B cell (primary cell): ENCODE results near the gene PRDX2. TPM values are rescaled to one million over a fixed set of nuclear protein-coding genes. Genes with fewer than 3 reads are reported as not detected.

Source experiments
- ATAC-seq: fragments of 200-7000 bp; cut with Tn5 transposase; one replicate; pipeline ENCODE4 v1.10.0; 2021; ENCODE audit warnings: low read depth, mild to moderate bottlenecking, moderate number of reproducible peaks, moderate library complexity
- CTCF ChIA-PET: fragments of 350-600 bp; sonication (Branson Sonifier 250); formaldehyde crosslinking; loops from one replicate; lab custom pipeline; 2021; ENCODE audit warnings: antibody characterized with exemption, inconsistent platforms; lab: Charles Lee
- POLR2A ChIA-PET: fragments of 350-600 bp; sonication (Branson Sonifier 250); formaldehyde crosslinking; loops from one replicate; lab custom pipeline; 2021; ENCODE audit warnings: antibody characterized with exemption; lab: Charles Lee
- DNase-seq: peaks from one replicate; pipeline ENCODE4 v3.0.0; 2013
- H2AFZ ChIP-seq: 2 replicates; pipeline ENCODE4 v1.6.1; 2012; ENCODE audit warnings: mild to moderate bottlenecking, low read depth, low read length; ENCODE audit not compliant: insufficient read depth, poor library complexity, severe bottlenecking
- H3K27ac ChIP-seq, 2 donors: 1 replicate in 1 of 2; 2 replicates in 1 of 2; pipeline ENCODE4 v1.5.1; 2012 to 2013; ENCODE audit warnings: low read length in 2 of 2, mild to moderate bottlenecking in 2 of 2, moderate library complexity in 1 of 2
- H3K27me3 ChIP-seq, 4 experiments: fragments of 200-600 bp in 1 of 4; sonication (generic) in 1 of 4; replicated peaks in 1 of 4; 1 replicate in 2 of 4; 2 replicates in 2 of 4; pipeline versions ENCODE4 v1.6.1 to v1.7.0; 2013 to 2016; ENCODE audit warnings: low read length in 3 of 4, mild to moderate bottlenecking in 2 of 4, mixed read lengths in 1 of 4, moderate library complexity in 1 of 4; ENCODE audit not compliant: insufficient read depth in 4 of 4, control insufficient read depth in 3 of 4; ENCODE audit errors: control extremely low read depth in 1 of 4
- H3K36me3 ChIP-seq, 2 experiments: replicated peaks in 1 of 2; 1 replicate in 1 of 2; 2 replicates in 1 of 2; pipeline versions ENCODE4 v1.6.1 to v1.7.1; 2013; ENCODE audit warnings: low read length in 1 of 2; ENCODE audit not compliant: insufficient read depth in 2 of 2, control insufficient read depth in 1 of 2; ENCODE audit errors: control extremely low read depth in 1 of 2, extremely low read depth in 1 of 2
- H3K4me1 ChIP-seq, 2 donors: fragments of 200-600 bp in 1 of 2; sonication (generic) in 1 of 2; 1 replicate in 1 of 2; 2 replicates in 1 of 2; pipeline versions ENCODE4 v1.5.1 to v1.6.1; 2013 to 2017; ENCODE audit warnings: low read length in 2 of 2; ENCODE audit not compliant: control insufficient read depth in 2 of 2, insufficient read depth in 2 of 2
- H3K4me2 ChIP-seq: replicated peaks from 2 replicates; pipeline ENCODE3; 2012; ENCODE audit warnings: mild to moderate bottlenecking, low read depth, low read length; ENCODE audit not compliant: poor library complexity, severe bottlenecking
- H3K4me3 ChIP-seq, 5 experiments: fragments of 200-600 bp in 1 of 5; sonication (generic) in 1 of 5; 1 replicate in 3 of 5; 2 replicates in 2 of 5; pipeline versions ENCODE4 v1.5.1 to v1.7.0; 2011 to 2016; ENCODE audit warnings: low read length in 4 of 5, mild to moderate bottlenecking in 4 of 5, low read depth in 2 of 5, control low read depth in 1 of 5, moderate library complexity in 1 of 5; ENCODE audit not compliant: insufficient read depth in 1 of 5; ENCODE audit errors: control extremely low read depth in 1 of 5, extremely low read depth in 1 of 5
- H3K79me2 ChIP-seq: fragments of 200-600 bp; sonication (generic); one replicate; pipeline ENCODE4 v1.6.0; 2016; ENCODE audit warnings: low read length; ENCODE audit not compliant: control insufficient read depth, insufficient read depth
- H3K9ac ChIP-seq: fragments of 200-600 bp; sonication (generic); 2 replicates; pipeline ENCODE4 v1.6.1; 2017; ENCODE audit warnings: mild to moderate bottlenecking, low read length, moderate library complexity
- H3K9me3 ChIP-seq, 3 donors: one replicate each; pipeline versions ENCODE4 v1.6.1 to v1.7.1; 2013; ENCODE audit warnings: low read length in 2 of 3; ENCODE audit not compliant: control insufficient read depth in 2 of 3, insufficient read depth in 1 of 3; ENCODE audit errors: control extremely low read depth in 1 of 3
- H4K20me1 ChIP-seq: 2 replicates; pipeline ENCODE4 v1.6.0; 2012; ENCODE audit warnings: mild to moderate bottlenecking, low read length; ENCODE audit not compliant: insufficient read depth, control insufficient read depth, poor library complexity, severe bottlenecking
- H3K27ac Mint-ChIP-seq: one replicate; pipeline ENCODE4 v1.8.0; 2021; ENCODE audit warnings: mixed read lengths
- H3K27me3 Mint-ChIP-seq: one replicate; pipeline ENCODE4 v1.8.0; 2021; ENCODE audit warnings: mixed read lengths
- H3K4me1 Mint-ChIP-seq: one replicate; pipeline ENCODE4 v1.8.0; 2021; ENCODE audit warnings: mixed read lengths
- H3K4me3 Mint-ChIP-seq: one replicate; pipeline ENCODE4 v1.8.0; 2021; ENCODE audit warnings: mixed read lengths
- H3K9me3 Mint-ChIP-seq: one replicate; pipeline ENCODE4 v1.8.0; 2022; ENCODE audit warnings: mixed read lengths; ENCODE audit not compliant: insufficient read depth
- CTCF ChIP-seq: fragments of 200-600 bp; IDR thresholded peaks from one replicate; pipeline ENCODE4 v1.8.0; 2022; ENCODE audit warnings: antibody characterized with exemption, mild to moderate bottlenecking
- EZH2 ChIP-seq: IDR thresholded peaks from 2 replicates; pipeline ENCODE4 v1.6.1; 2012; ENCODE audit warnings: borderline replicate concordance, low read depth, mild to moderate bottlenecking, moderate library complexity, low read length; ENCODE audit not compliant: insufficient read depth, poor library complexity, severe bottlenecking
- WGBS: methylation state at CpG from one replicate; pipeline ENCODE4 v1.1.5; 2013; ENCODE audit warnings: missing lambda C conversion rate; ENCODE audit not compliant: insufficient coverage; 5-methylcytosine and 5-hydroxymethylcytosine counted together
- intact Hi-C: fragments of 100-400 bp; cut with micrococcal nuclease; formaldehyde crosslinking; loops from one replicate; pipeline ENCODE4 v1.10.0; 2022
- polyA plus RNA-seq: library from polyadenylated mRNA; depleted of rRNA; stranded (reverse); fragments of >200 nt; gene quantifications from 2 replicates; pipeline ENCODE4 v1.2.3, GENCODE V29; 2012
- total RNA-seq, 2 donors: library from RNA; stranded (reverse); fragments of 120-200 nt in 1 of 2; gene quantifications; 1 replicate in 1 of 2; 2 replicates in 1 of 2; pipeline versions ENCODE4 v1.2.3 to v1.2.4, GENCODE V29; 2013 to 2022

The PRDX2 gene
- total and polyA plus RNA-seq, 2 donors (not counting 1 experiment from before 2014, with no cell fraction given): 45.5 to 66.1 TPM

- no peak overlapping the region for H3K9ac ChIP-seq
Measured at GRCh38 chr19:12752056-12752781, 49.4 kb downstream of the PRDX2 start.

More at GRCh38 chr19:12752056-12752781, 49.4 kb downstream of the PRDX2 start:
- peaks cover 33% of the 10 kb centered on the region for H3K27me3 Mint-ChIP-seq
- H3K27me3 ChIP-seq: peaks cover 0 to 29% (median 4%) of the 10 kb centered on the region in 4 experiments
- H3K4me2 ChIP-seq: no peak overlapping the region
- WGBS: 81% methylated on average over 12 of the region's 23 CpGs
- H3K4me3 ChIP-seq: no peak overlapping the region
- DNase-seq: no peak
- ChIA-PET POLR2A (no interaction called here), CTCF (interaction anchor here (0.6 to 21.3 kb wide), 4 partner anchors 10 to 96 kb away, joined by 3 to 353 read pairs (median 9); no protein-coding TSS in a partner anchor)
- no peak overlapping the region for H2AFZ ChIP-seq
- intact Hi-C loops: no loop called here
- peaks cover 0 to 11% of the 10 kb centered on the region in 2 experiments for H3K36me3 ChIP-seq
- no peaks in the 10 kb centered on the region for H4K20me1 ChIP-seq
- peaks cover 0 to 12% (median 5%) of the 10 kb centered on the region in 3 donors for H3K9me3 ChIP-seq
- no peak overlapping the region for H3K27ac ChIP-seq
- no peak for ATAC-seq
- no peak overlapping the region for H3K27ac Mint-ChIP-seq
- H3K4me3 Mint-ChIP-seq: no peak overlapping the region
- H3K9me3 Mint-ChIP-seq: peaks cover 4% of the 10 kb centered on the region
- H3K4me1 ChIP-seq: peaks cover 5 to 7% of the 10 kb centered on the region in 2 donors
- peaks cover 4% of the 10 kb centered on the region for H3K4me1 Mint-ChIP-seq
- no peaks in the 10 kb centered on the region for H3K79me2 ChIP-seq
- TF ChIP-seq CTCF (no peak), EZH2 (no peak)
